ENCODE measurements around the gene ATP8B1.

DNA sequence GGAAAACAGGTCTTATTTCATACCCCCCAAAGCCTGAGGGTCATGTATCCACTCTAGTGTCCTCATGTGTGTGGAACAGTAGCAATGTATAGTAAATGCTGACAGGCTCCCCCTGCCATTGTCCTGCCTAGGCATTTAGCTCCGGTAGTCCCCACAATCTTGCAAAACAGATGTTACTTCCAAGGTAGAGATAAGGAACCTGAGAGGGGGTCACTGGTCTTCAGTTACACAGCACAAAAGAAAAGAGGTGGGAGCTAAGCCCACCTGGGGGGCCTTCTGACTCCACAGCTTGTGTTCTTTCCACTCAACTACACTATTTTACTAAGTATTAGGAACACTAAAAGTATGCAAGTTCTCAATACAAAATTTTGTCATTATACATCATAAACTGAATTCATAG lies 199.2 kb downstream of the ATP8B1 start:
- TF ChIP-seq CTCF (IDR thresholded peaks at IDR 0.05) (no peak), POLR2AphosphoS5 (IDR thresholded peaks at IDR 0.05) (no peak)
